CD4-positive, alpha-beta T cell (primary cell): ENCODE results near the gene MAML2. TPM values are rescaled to one million over a fixed set of nuclear protein-coding genes. Genes with fewer than 3 reads are reported as not detected.

Experiments used
- ATAC-seq: fragments of 200-7000 bp; cut with Tn5 transposase; one replicate; pipeline ENCODE4 v1.10.0; 2022; ENCODE audit warnings: mild to moderate bottlenecking; ENCODE audit not compliant: poor library complexity
- CTCF ChIA-PET: fragments of 350-600 bp; sonication (Branson Sonifier 250); formaldehyde crosslinking; loops from one replicate; lab custom pipeline; 2021; ENCODE audit warnings: antibody characterized with exemption, inconsistent platforms; lab: Charles Lee
- POLR2A ChIA-PET: fragments of 350-600 bp; sonication (Branson Sonifier 250); formaldehyde crosslinking; loops from one replicate; lab custom pipeline; 2021; ENCODE audit warnings: antibody characterized with exemption, inconsistent platforms; lab: Charles Lee
- DNase-seq, 14 experiments: peaks; one replicate each; pipeline ENCODE4 v3.0.0-alpha.2; 2013 to 2020; ENCODE audit warnings: mixed read lengths in 2 of 14
- H3K27ac ChIP-seq, 2 donors: one replicate each; pipeline versions ENCODE4 v1.5.1 to v1.7.0; 2013; ENCODE audit warnings: low read length in 2 of 2, low read depth in 1 of 2, mild to moderate bottlenecking in 1 of 2
- H3K27me3 ChIP-seq, 2 experiments: 1 replicate in 1 of 2; 2 replicates in 1 of 2; pipeline versions ENCODE4 v1.6.1 to v1.7.0; 2013; ENCODE audit warnings: low read length in 2 of 2, control low read depth in 1 of 2, mild to moderate bottlenecking in 1 of 2, moderate library complexity in 1 of 2; ENCODE audit not compliant: insufficient read depth in 2 of 2, control insufficient read depth in 1 of 2
- H3K36me3 ChIP-seq: one replicate; pipeline ENCODE4 v1.6.1; 2013; ENCODE audit warnings: low read length, control low read depth; ENCODE audit not compliant: insufficient read depth
- H3K4me1 ChIP-seq: one replicate; pipeline ENCODE4 v1.6.1; 2013; ENCODE audit warnings: low read length, control low read depth; ENCODE audit not compliant: insufficient read depth
- H3K4me3 ChIP-seq: one replicate; pipeline ENCODE4 v1.5.1; 2013; ENCODE audit warnings: mild to moderate bottlenecking, low read length, moderate library complexity
- H3K9me3 ChIP-seq, 2 experiments: 1 replicate in 1 of 2; 2 replicates in 1 of 2; pipeline versions ENCODE4 v1.6.1 to v1.7.0; 2013; ENCODE audit warnings: low read length in 2 of 2, mild to moderate bottlenecking in 2 of 2, control low read depth in 1 of 2, moderate library complexity in 1 of 2; ENCODE audit not compliant: control insufficient read depth in 1 of 2, insufficient read depth in 1 of 2
- H3K27ac Mint-ChIP-seq: one replicate; pipeline ENCODE4 v1.8.0; 2020; ENCODE audit warnings: mixed read lengths
- H3K27me3 Mint-ChIP-seq: one replicate; pipeline ENCODE4 v1.8.0; 2021; ENCODE audit warnings: mixed read lengths
- H3K36me3 Mint-ChIP-seq: one replicate; pipeline ENCODE4 v1.8.0; 2021; ENCODE audit warnings: low read depth, mixed read lengths
- H3K4me1 Mint-ChIP-seq: one replicate; pipeline ENCODE4 v1.8.0; 2021; ENCODE audit warnings: low read depth, mixed read lengths
- H3K4me3 Mint-ChIP-seq: one replicate; pipeline ENCODE4 v1.8.0; 2020; ENCODE audit warnings: mild to moderate bottlenecking, mixed read lengths
- H3K9me3 Mint-ChIP-seq: one replicate; pipeline ENCODE4 v1.8.0; 2020; ENCODE audit warnings: mixed read lengths
- intact Hi-C, 2 experiments: fragments of 100-400 bp; cut with DNase I in 1 of 2; cut with micrococcal nuclease in 1 of 2; formaldehyde crosslinking; loops; one replicate each; pipeline versions ENCODE4 v1.15.1 to v1.9.0; 2023 to 2025; cut with DNase I, micrococcal nuclease
- total RNA-seq, 174 experiments: library from RNA in 2 of 174; stranded (reverse) in 2 of 174; gene quantifications; one replicate each; pipeline ENCODE4 v1.2.3 and lab custom pipeline; 2021 to 2026
- TF ChIP-seq, protein P1 (sequence below): fragments of 200-600 bp; IDR thresholded peaks from one replicate; pipeline ENCODE4 v1.8.0; 2022; ENCODE audit warnings: antibody characterized with exemption, mild to moderate bottlenecking

The MAML2 gene
- total RNA-seq, 2 experiments from 2014 or later = 58.8 to 59.8 TPM

DNA sequence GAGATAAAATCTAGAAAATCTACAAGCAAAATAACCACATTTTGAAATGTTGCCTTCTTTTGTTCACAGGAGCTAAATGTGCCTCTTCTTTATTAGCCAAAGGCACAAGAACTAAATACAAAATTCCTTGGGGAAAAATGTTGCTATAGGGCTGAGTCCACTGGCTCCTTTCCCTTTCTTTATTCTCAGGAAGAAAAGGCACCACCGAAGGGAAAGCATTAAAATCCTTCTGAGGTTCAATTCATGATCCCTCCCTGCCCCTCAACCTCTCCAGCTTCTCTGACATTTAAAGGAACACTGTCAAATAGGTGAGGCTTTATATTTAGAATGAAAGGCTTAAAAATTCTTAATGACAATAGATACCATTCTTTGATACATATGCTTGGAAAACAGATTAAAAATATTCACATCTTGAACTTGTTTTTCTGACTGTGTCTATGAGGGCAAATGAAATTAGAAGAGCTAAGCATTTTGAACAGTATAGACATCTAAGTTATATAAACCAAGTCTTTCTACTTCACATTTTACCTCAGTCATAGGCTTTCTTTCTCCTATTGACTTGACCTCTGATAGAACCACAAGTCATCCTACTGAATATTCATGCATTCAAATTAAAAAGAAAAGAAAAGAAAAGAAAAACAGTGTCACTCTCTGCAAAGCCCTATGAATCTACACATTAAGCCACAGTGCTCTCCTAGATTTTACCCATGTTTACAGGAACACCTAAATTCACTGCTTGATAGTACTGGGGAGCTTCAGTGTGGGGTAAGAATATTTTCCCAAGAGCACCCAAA lies 148.2 kb downstream of the MAML2 start:
- no peaks in the 10 kb centered on the region for H3K9me3 Mint-ChIP-seq
- H3K36me3 Mint-ChIP-seq = peaks cover 54% of the 10 kb centered on the region
- no peaks in the 10 kb centered on the region for H3K27me3 Mint-ChIP-seq
- CTCF ChIA-PET = interaction anchor here (1.3 to 1.9 kb wide), 4 partner anchors 11 to 183 kb away, joined by 3 to 5 read pairs (median 3); no protein-coding TSS in a partner anchor
- Histone ChIP-seq H3K36me3 (no peaks in the 10 kb centered on the region), H3K9me3 (no peaks in the 10 kb centered on the region), H3K27ac (no peak overlapping the region), H3K4me1 (peaks cover 32% of the 10 kb centered on the region), H3K4me3 (no peak overlapping the region), H3K27me3 (no peaks in the 10 kb centered on the region)
- H3K27ac Mint-ChIP-seq = peak overlapping the region; percentile 87
- intact Hi-C loops = no loop called here
- peaks cover 93% of the 10 kb centered on the region for H3K4me1 Mint-ChIP-seq
- ATAC-seq (no peak), DNase-seq (no peak)
- POLR2A ChIA-PET = interaction anchor here (0.8 to 2.9 kb wide), 7 partner anchors 12 to 182 kb away, joined by 3 to 21 read pairs (median 3); partner anchors contain the start of gene MAML2
- TF ChIP-seq, protein P1, sequence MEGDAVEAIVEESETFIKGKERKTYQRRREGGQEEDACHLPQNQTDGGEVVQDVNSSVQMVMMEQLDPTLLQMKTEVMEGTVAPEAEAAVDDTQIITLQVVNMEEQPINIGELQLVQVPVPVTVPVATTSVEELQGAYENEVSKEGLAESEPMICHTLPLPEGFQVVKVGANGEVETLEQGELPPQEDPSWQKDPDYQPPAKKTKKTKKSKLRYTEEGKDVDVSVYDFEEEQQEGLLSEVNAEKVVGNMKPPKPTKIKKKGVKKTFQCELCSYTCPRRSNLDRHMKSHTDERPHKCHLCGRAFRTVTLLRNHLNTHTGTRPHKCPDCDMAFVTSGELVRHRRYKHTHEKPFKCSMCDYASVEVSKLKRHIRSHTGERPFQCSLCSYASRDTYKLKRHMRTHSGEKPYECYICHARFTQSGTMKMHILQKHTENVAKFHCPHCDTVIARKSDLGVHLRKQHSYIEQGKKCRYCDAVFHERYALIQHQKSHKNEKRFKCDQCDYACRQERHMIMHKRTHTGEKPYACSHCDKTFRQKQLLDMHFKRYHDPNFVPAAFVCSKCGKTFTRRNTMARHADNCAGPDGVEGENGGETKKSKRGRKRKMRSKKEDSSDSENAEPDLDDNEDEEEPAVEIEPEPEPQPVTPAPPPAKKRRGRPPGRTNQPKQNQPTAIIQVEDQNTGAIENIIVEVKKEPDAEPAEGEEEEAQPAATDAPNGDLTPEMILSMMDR = no peak
- peak overlapping the region; percentile 74 for H3K4me3 Mint-ChIP-seq

DNA sequence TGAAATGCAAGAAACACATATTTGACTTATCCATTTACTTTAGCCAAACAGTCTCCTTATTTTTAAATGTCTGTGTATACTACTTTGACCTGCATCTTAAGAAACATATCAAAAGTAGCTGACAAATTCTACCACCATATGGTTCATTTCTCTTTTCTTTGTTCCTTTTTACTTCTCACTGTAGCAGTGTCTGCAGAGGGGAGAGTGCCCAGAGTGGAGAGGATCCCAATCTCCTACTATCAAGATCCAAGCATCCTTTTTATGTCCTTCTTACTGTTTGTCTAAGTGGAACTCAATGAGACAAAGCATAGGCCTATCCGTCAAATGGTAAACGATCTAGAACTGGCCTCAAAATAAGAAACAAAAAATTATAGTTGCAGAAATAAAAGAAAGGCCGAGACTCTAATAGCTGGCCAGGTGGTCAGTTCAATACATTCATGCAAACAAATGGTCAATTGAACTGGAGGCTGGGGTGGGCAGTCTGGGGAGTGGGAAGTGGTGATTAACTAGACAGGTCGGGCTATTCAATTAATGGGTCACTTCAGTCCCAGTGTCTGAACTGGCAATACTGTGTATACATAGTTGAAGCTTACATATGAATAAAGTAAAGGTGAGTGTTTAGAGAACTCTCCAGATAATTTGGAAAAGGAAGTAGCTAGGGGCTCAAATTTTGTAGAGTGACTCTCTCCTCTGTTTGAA lies 149.1 kb downstream of the MAML2 start:
- Histone ChIP-seq H3K36me3 (no peaks in the 10 kb centered on the region), H3K4me1 (peaks cover 25% of the 10 kb centered on the region), H3K27me3 (no peaks in the 10 kb centered on the region), H3K4me3 (no peak overlapping the region), H3K27ac (no peak overlapping the region), H3K9me3 (no peaks in the 10 kb centered on the region)
- ChIA-PET CTCF (interaction anchor here (1.3 to 1.9 kb wide), 4 partner anchors 11 to 182 kb away, joined by 3 to 5 read pairs (median 3); no protein-coding TSS in a partner anchor), POLR2A (interaction anchor here (0.8 to 2.9 kb wide), 7 partner anchors 13 to 181 kb away, joined by 3 to 21 read pairs (median 3); partner anchors contain the start of gene MAML2)
- peak; percentile 32 for ATAC-seq
- intact Hi-C loops = no loop called here
- TF ChIP-seq, protein P1 = no peak
- Mint-ChIP-seq H3K4me1 (peaks cover 94% of the 10 kb centered on the region), H3K27ac (peak overlapping the region; percentile 87), H3K27me3 (no peaks in the 10 kb centered on the region), H3K9me3 (no peaks in the 10 kb centered on the region), H3K36me3 (peaks cover 47% of the 10 kb centered on the region), H3K4me3 (peak overlapping the region; percentile 74)
- no peak for DNase-seq

DNA sequence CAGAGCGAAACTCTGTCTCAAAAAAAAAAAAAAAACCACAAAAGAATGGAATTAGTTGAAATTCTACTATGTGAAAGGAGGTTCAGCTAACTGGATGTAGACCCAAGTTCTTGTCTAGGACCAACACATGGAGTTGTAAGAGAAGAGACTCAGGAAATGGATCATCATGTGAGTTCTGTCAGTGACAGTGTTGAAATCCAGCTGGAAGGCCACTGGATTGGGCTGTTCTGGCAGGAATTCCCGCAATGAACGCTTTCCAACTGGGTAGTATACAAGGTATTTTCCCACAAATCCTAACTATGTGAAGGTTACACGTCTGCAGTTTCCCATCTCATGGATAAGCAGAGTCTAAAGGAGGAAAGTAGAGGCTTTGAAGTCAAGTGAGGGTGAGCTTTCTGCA lies 151.2 kb downstream of the MAML2 start:
- ChIA-PET POLR2A (interaction anchor here (1.0 kb wide), 1 partner anchor 24 kb away, joined by 4 read pairs; no protein-coding TSS in a partner anchor), CTCF (interaction anchor here (0.7 kb wide), 1 partner anchor 61 kb away, joined by 3 read pairs; no protein-coding TSS in a partner anchor)
- peaks cover 23% of the 10 kb centered on the region for H3K4me1 ChIP-seq
- Mint-ChIP-seq H3K4me3 (peak overlapping the region; percentile 8), H3K4me1 (peaks cover 94% of the 10 kb centered on the region), H3K36me3 (peaks cover 39% of the 10 kb centered on the region), H3K27me3 (no peaks in the 10 kb centered on the region), H3K27ac (peak overlapping the region; percentile 87), H3K9me3 (no peaks in the 10 kb centered on the region)
- DNase-seq = no peak
- H3K27me3 ChIP-seq = no peaks in the 10 kb centered on the region
- intact Hi-C loops = no loop called here
- H3K27ac ChIP-seq = no peak overlapping the region
- no peaks in the 10 kb centered on the region for H3K36me3 ChIP-seq
- no peak overlapping the region for H3K4me3 ChIP-seq
- no peak for ATAC-seq
- no peaks in the 10 kb centered on the region for H3K9me3 ChIP-seq
- TF ChIP-seq, protein P1 = no peak
